ENCODE results near the gene UPF3A.
A peak's percentile ranks its signal among the peaks of the same experiment; 100 is the strongest.

UPF3A gene

GRCh38 chr13:114282041-114282670 lies 755 bp downstream of the UPF3A start (continued):
- no peak for TF ChIP-seq ZBTB10 (tag by site-specific recombination; IDR thresholded peaks at IDR 0.05)
- TF ChIP-seq ZNF580 (tag by site-specific recombination; IDR thresholded peaks at IDR 0.05): no peak
- TF ChIP-seq ZNF112 (tag by site-specific recombination; IDR thresholded peaks at IDR 0.05): no peak
- no peak for TF ChIP-seq ZNF639 (tag by site-specific recombination; IDR thresholded peaks at IDR 0.05)
- TF ChIP-seq ZNF549 (tag by site-specific recombination; IDR thresholded peaks at IDR 0.05): no peak
- peak; percentile 66; the same call in 1 of the 2 replicates for TF ChIP-seq ZEB2 (tag by site-specific recombination; IDR thresholded peaks at IDR 0.05)
- no peak for TF ChIP-seq TRIM28 (IDR thresholded peaks at IDR 0.05; ENCODE audit: borderline replicate concordance, low read length)
- TF ChIP-seq ZNF16 (tag by site-specific recombination; IDR thresholded peaks at IDR 0.05; ENCODE audit: low read depth): no peak
- TF ChIP-seq ZBTB11 (tag by site-specific recombination; conservative IDR thresholded peaks at IDR 0.05; ENCODE audit: low read depth): 0 out of 2 replicates have a peak, but pooled peaks have one; percentile 6
- peak; percentile 72 for TF ChIP-seq ZBTB26 (tag by site-specific recombination; optimal IDR thresholded peaks at IDR 0.05)
- TF ChIP-seq ZNF544 (tag by site-specific recombination; IDR thresholded peaks at IDR 0.05): no peak
- no peak for TF ChIP-seq ZNF398 (tag by site-specific recombination; IDR thresholded peaks at IDR 0.05)
- no peak for TF ChIP-seq ZNF221 (tag by site-specific recombination; IDR thresholded peaks at IDR 0.05; ENCODE audit: borderline replicate concordance)
- peak; percentile 40; the same call in 1 of the 2 replicates for TF ChIP-seq ZNF2 (tag by site-specific recombination; IDR thresholded peaks at IDR 0.05)
- TF ChIP-seq BCL6B (tag by site-specific recombination; IDR thresholded peaks at IDR 0.05): no peak
- TF ChIP-seq OSR2 (tag by site-specific recombination; IDR thresholded peaks at IDR 0.05): peak; percentile 23; the same call in 1 of the 2 replicates
- TF ChIP-seq ZNF121 (tag by site-specific recombination; IDR thresholded peaks at IDR 0.05): no peak
- TF ChIP-seq ZBTB8A (tag by site-specific recombination; IDR thresholded peaks at IDR 0.05): peak; percentile 77
- no peak for TF ChIP-seq CTCF (tag by site-specific recombination; IDR thresholded peaks at IDR 0.05)
- peak; percentile 65; the same call in 1 of the 2 replicates for TF ChIP-seq SP7 (tag by site-specific recombination; IDR thresholded peaks at IDR 0.05)
- no peak for TF ChIP-seq PBX3 (CRISPR knock-in tag; IDR thresholded peaks at IDR 0.05)
- TF ChIP-seq ZNF561 (tag by site-specific recombination; IDR thresholded peaks at IDR 0.05; ENCODE audit: borderline replicate concordance): no peak
